ENCODE results near the gene DVL2.
"Not testable (repeated sequence)": the region's sequence is repeated elsewhere in the genome, so short reads cannot be mapped to it uniquely, and the experiment has no call there.

The DVL2 gene

GRCh38 chr17:7254511-7254910 lies 20.2 kb upstream of the DVL2 start:
- no peak for DNase-seq

GRCh38 chr17:7253082-7253481 lies 18.8 kb upstream of the DVL2 start:
- DNase-seq, result no peak

- DNase-seq, result peak; percentile 89
These were observed 18.1 kb upstream of the DVL2 start, which contains the start of gene ELP5 for GRCh38 chr17:7252176-7253043. Gene ELP5 (plus strand): TSS chr17:7252215. CDS start chr17:7252551, 336 bp downstream.

- peak; percentile 94 for DNase-seq
These were observed 17.4 kb upstream of the DVL2 start, which contains the start of gene CTDNEP1 for GRCh38 chr17:7251661-7252175. Gene CTDNEP1 (minus strand): TSS chr17:7251734. CDS start chr17:7251296, 438 bp downstream.

GRCh38 chr17:7250695-7251627 lies 16.6 kb upstream of the DVL2 start:
- DNase-seq, result no peak

- DNase-seq, result no peak
These were observed 15.5 kb upstream of the DVL2 start for GRCh38 chr17:7249830-7250229.

- DNase-seq, result no peak
These were observed 14.9 kb upstream of the DVL2 start for GRCh38 chr17:7249214-7249613.

- DNase-seq, result no peak
These were observed 14.5 kb upstream of the DVL2 start for GRCh38 chr17:7248796-7249195.

- no peak for DNase-seq
These were observed 12.5 kb upstream of the DVL2 start for GRCh38 chr17:7246779-7247178.

GRCh38 chr17:7243838-7244237 lies 9.5 kb upstream of the DVL2 start:
- DNase-seq, result not testable (repeated sequence)

GRCh38 chr17:7243453-7243729 lies 9.1 kb upstream of the DVL2 start:
- DNase-seq, result no peak

- peak; percentile 94 for DNase-seq
These were observed 8.6 kb upstream of the DVL2 start for GRCh38 chr17:7242717-7243452.

- DNase-seq, result peak; percentile 77
These were observed 7.7 kb upstream of the DVL2 start, which contains the start of gene GABARAP for GRCh38 chr17:7241783-7242716. Gene GABARAP (minus strand): TSS chr17:7242449. CDS start chr17:7242330, 119 bp downstream.

GRCh38 chr17:7241090-7241733 lies 6.9 kb upstream of the DVL2 start:
- DNase-seq, result no peak

- no peak for DNase-seq
These were observed 6.1 kb upstream of the DVL2 start for GRCh38 chr17:7240375-7240774.

GRCh38 chr17:7239091-7240027 lies 5.0 kb upstream of the DVL2 start, which contains the start of gene PHF23:
Gene PHF23 (minus strand): TSS chr17:7239457. CDS start chr17:7239279, 178 bp downstream.
- peak; percentile 98 for DNase-seq

GRCh38 chr17:7238420-7239090 lies 4.2 kb upstream of the DVL2 start:
- DNase-seq, result peak; percentile 17

- peak; percentile 70 for DNase-seq
These were observed 3.6 kb upstream of the DVL2 start for GRCh38 chr17:7237761-7238419.
